GM19025 (cell line): ENCODE data around the gene CHSY3.

Experiments
- ATAC-seq: cut with Tn5 transposase; IDR thresholded peaks from one replicate; pipeline ENCODE4 v1.9.1; 2021; ENCODE audit warnings: mild to moderate bottlenecking, low read depth, moderate library complexity; ENCODE audit not compliant: unreplicated experiment

CHSY3 gene

DNA sequence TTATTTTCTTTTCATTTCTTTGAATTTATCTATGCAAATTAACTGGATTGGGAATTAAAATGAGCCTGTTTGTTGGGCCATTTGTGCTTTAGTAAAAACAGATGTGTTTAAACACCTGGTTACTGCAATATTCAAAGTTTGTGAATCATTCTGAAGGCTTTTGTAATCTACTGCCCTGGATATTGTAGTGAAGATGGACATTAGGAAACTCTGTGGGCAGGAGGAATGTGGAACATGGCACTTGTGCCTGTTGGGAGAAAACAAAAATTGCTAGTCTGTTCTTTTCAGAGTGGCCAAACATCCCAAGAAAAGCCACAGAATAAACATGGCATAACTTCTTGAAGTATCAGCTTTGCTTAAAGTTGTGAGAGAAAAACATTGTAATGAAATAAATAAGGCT is 40.8 kb downstream of the CHSY3 start:
- ATAC-seq, result no peak

DNA sequence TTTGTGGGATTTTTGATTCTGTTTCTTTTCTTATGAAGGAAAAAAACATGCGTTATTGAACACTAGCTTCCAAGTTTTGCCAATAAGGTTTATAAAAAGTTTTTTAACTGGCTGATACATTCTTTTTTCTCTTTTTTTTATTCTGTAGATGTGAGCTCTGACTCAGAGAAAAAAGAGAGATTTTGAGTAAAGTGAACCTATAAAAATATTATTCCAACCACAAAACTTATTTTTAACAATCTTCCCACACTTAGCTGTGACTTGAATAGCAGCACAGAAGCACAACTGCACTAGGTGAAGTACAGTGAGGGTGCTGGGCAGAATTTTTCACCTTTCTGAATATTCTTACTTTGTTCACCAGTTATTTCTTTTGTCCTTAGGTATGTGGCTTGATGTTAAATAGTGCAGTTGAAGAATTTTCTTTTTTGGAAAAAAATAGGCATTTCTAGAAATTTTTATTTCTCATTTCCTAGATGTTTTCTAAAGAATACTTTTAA is 41.6 kb downstream of the CHSY3 start:
- no peak for ATAC-seq

DNA sequence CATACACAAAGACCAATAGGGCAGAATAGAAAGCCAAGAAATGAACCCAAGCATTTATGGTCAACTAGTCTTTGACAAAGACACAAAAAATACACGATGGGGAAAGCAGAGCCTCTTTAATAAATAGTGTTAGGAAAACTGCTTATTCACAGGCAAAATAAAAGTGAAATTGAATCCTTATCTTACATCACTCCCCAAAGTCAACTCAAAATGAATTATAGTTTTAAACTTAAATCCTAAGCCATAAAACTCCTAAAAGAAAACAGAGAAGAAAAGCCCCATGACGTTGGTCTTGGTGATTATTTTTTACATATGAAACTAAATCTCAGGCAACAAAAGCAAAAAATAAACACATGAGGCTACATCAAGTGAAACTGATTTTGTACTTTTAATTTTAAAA is 46.8 kb downstream of the CHSY3 start:
- ATAC-seq, result no peak

DNA sequence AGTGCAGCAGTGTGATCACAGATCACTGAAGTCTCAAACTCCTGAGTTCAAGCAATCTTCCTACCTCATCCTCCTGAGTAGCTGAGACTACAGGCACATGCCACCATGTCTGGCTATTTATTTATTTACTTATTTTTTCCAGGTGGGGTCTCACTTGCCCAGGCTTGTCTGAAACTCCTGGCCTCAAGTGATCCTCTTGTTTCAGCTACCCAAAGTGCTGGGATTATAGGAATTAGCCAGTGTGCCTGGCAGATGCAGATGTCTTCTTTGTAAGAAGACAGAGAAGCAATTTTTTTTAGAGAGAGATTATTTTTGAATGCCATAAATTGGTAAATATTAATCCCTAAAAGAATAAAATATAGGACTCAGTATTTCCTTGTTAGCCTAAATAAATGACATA is 54.3 kb downstream of the CHSY3 start:
- no peak for ATAC-seq

DNA sequence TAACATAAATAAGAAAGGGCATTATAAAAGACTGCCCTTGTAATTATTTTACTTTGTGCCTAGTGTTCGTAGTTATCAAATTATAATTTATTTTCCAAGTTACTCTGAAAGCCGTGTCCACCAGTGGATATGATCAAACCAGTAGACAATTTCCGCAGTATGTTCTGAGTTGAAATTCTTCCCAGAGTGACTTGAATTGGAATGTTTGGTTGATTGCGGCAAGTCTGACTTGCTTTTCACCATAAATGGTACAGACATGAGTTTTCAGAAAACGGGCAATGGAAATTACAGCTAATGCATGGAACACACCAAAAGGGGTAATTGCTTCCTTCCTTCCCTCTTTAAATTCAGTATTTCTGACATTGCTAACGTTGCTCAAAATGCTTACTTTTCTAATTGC is 56.6 kb downstream of the CHSY3 start:
- ATAC-seq, result no peak

DNA sequence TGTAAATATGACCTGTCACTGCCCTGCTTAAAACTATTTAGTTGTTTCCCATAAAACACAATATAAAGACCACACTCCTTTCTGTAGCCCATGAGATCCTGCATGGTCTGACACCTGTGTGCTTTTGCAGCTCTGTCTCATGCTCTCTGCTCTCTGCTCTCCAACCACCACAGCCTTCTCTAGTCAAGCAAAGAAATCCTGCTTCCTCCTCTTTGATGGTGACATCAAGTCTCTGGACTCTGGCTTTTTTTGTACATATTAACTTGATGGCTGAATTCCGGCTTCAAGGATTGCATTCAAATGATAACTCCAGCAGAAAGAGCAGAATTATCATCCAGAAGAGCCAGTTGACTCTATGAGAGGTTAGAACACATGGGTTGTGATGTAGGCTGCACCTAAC is 58.2 kb downstream of the CHSY3 start:
- no peak for ATAC-seq

DNA sequence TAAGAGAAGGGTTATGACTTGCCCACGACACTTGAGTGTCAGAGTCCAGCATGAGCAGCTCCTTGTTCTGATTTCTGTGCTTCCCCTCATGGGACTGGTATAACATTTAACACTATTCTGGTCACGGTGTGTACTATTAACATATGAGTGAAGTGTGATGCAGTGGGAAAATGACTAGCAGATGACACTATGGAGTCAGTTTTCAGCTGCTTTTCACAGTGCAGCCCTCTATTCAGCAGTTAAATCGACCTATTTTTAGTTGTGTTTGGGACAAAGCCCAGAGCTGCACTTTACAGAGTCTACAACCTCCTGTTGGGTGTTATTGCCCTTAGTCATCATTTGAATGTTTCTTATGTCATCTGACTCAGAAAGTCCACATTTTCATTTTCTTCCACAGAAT is 59.1 kb downstream of the CHSY3 start:
- ATAC-seq, result no peak

DNA sequence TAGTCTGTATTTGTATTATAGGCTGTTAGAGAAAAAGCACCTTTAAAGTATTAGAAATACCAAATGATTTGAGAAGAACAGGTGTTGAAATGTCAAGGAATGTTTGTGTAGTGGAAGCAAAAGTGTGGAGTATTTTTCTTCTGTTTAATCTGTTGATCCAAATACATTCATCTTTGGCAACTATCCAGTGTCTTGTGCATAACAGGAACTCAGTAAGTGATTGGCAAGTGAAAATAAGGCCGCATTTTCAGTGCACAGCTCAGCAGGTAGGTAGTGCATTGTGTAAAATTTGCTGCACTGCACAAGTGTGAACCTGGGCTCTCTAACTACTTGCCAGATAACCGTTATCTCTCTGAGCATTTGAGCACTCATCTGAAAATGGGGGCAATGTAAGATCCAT is 61.8 kb downstream of the CHSY3 start:
- ATAC-seq, result no peak

DNA sequence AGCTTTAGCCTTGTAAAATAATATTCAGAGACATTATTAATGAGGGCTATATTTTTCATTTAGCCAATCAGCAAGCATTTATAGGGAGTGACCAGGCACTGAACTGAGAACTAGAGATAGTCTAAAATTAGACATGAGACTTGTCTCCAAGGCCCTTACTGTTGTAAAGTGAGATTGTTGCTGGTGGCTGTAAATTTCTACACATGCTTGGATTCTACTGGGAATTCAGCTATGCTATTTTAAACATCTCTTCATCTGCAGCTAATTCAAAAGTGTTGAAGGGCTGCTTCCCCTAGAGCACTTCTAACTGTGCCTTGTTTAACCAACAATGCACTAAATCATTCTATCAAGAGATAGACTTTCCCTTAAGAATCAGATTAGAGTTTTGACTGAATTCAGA is 67.4 kb downstream of the CHSY3 start:
- ATAC-seq, result no peak

DNA sequence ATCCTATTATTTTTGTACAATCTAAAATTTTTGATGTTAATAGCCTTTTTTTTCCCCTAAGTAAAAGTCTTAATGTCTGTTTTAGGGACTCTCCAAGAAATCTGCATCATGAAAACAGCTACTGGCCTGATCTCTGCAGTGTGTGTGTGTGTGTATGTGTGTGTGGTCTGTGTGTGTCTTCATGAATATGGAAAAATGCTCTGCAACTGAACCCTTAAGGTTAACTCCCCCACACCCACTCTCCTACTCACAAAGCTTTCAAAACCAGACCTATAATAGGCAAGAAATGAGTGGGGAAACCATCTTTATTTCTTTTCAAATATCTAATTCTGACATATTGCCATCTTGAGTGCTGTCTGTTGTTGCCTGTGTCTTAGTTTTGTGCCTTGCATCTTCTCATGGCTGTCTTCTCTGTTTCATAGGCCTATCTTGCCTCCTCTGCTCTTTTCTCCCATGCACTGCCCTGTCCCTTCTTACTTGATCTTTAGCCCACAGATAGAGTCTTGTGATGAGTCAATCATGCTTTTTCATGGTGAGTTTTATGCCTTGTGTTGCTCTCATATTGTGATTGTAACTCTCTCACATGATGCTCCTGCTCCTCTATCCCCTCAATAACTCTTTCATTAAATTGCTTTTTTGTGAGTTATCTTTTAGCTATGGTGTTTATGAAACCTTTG is 68.3 kb downstream of the CHSY3 start:
- no peak for ATAC-seq

DNA sequence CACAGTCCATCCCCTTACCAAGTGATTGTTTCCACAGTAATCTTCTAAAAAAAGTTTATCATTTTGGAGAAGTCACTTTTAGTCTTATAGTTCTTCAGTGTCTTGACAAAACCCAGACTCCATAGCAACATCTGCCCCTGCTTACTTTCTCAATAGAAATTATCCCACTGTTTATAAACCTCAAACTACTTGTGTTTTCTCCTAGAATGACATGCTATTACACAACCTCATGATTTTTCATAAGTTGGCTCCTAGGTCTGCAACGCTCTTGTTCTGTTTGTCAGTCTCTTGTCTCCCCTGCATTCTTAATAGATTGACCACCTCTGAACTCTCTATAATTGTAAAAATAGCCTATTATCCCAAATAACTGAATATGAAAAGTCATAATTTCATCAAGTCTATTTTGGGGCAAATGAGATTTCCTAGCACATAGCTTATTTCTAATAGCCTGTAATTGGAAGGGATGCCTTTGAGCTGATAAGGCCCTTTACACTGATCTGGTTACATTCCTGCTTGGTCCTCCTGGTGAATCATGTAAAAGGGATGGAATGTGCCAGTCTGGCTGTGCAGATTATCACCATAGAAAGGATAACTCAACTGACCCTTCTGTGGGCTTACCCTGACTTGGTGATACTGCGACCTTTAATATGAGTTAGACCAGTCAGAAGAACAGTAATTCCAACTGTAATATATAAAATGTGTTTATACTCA is 69.6 kb downstream of the CHSY3 start:
- no peak for ATAC-seq

DNA sequence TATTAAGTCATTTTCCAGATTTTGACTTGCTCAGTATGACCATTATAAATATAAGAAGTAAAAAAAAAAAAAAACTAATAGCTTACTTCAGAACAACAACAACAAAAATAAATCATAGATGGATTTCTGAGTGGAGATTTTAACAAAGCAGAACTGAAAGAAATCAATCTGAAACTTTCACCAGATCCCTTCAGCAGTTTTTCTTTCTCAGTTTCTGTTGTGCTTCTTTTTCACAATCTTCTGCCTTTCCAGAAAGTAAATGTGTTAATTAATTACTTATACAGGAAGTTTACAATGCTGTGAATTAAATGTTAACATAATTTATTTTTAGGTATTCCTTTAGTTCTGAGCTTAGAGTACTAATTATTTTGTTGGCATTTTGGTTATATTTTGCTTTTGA is 73.5 kb downstream of the CHSY3 start:
- no peak for ATAC-seq

DNA sequence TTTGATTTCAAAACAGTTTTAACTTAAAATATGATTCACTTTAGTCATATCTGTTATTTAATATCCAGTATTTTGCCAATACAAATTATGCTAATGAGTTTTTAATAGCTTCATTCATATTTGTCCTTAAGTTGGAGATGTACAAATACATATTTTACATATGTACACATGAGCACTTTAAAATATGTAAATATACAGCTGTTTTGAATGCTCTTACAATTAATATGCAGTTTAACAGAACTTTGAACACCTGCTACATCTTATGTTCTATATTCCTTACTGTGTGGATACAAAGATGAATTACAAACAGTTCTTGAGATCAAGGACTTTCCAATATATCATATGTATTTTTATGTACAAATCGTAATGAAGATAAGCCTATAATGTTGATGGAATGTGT is 74.0 kb downstream of the CHSY3 start:
- no peak for ATAC-seq

DNA sequence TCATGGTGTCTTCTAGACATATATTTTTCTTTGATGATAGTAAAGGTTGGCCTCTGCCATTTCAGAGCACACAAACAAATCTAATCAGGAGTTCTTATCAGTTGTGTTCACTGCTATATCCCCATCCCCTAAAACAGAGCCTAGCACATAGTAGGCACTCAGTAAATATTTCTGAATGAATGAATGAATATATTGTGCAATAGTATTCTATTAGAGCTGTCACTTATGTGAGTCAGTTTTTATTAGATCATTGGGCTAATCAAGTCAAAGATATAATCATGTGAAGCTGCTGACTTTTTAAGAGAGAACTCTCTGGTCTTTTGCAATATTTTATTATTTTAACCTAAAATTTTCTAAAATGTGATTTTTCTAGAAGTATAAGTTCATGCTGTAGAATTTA is 84.2 kb downstream of the CHSY3 start:
- no peak for ATAC-seq

DNA sequence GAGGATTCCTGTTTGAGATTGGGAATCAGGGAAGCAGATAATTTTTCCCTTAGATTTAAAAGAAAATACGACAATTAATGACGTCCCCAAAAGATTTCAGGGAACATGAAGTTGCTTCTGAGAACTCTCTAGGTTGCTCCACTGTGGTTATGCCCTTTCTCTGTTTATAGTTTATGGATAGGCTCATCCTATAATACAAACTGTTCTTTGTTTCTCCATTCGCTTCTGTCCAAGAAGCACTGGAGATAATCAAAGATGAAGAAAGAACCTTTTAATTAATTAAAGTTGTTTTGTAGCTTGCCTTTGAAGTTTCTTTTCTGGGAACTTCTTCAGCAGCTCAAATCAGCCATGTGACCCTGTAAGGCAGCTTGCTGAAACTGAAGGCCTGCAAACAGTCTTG is 87.5 kb downstream of the CHSY3 start:
- ATAC-seq, result no peak

DNA sequence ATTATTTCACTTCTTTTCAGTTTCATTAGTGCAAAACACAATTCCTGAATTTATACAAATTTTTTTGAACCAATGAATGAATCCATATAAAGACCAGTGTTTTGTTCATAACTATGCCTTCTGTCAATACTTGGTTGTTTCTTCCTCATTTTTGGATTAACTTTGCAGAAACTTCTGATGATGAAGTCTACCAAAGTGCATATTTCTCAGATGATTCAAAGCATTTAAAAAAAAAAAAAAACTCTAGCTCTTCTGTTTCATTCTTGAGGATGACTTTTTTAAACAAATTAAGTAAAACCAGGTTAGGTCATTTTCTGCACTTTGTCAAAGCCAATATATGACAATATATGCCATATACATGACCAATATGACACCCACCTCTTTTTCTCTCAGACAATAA is 92.6 kb downstream of the CHSY3 start:
- no peak for ATAC-seq

DNA sequence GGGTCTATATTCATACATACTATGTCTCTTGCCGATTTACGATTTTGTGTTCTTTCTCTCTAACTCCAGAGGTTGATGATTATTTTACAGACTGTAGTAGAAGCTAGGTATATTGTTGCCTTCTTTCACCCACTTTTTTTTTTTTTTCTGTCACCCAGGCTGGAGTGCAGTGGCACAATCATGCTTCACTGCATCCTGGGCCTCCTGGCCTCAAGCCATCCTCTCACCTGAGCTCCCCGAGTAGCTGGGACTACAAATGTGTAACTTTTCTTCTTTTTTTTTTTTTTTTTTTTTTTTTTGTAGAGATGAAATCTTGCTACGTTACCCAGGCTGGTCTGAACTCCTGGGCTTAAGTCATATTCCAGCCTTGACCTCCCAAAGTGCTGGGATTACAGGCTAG is 96.2 kb downstream of the CHSY3 start:
- no peak for ATAC-seq

DNA sequence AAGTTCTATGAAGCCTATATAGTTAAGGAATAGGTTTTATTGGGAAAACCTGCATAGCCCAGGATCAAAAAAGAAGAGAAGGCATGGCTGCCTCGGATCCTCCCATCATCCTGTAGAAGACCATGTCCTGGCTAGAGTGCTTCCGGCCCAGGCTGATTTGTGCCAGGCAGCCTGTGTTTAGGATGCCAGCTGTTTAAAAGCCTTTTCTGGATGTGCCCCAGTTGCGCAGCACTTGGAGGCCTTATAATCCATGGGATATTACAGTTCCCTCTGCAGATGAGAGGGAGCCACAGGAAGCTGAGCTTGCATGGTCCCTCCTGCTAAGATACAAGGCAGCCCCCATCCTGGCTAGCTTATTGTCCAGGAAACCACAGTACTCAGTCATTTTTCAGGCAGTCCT is 97.9 kb downstream of the CHSY3 start:
- no peak for ATAC-seq

DNA sequence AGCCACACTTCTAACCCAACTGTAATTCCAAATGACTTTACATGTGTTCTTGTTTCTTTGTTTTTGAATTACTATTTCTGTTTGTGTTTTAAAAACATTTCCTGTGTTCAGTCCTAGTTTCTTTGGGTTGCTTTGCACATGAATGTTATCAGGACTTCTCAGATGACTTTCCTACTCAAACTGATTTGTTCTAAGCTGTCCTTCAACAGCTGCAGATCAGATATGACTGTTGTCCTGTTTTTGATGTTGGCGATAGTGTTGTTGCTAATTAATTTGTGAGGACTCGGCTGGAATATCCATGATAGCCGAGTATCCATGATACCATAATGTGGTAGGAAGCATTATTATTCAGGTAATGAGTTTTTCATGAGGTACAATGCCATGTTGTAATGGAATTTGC is 98.6 kb downstream of the CHSY3 start:
- ATAC-seq, result no peak

DNA sequence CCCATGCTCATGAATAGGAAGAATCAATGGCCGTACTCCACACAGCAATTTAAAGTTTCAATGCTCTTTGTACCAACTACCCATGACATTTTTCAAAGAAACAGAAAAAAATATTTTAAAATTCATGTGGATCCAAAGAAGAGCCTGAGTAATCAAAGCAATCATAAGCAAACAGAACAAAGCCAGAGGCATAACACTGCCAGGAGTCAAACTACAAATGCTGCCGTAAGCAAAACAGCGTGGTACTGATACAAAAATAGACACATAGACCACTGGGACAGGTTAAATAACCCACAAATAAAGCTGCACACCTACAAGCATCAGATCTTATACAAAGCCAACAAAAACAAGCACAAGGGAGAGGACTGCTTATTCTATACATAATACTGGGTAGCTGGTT is 107.7 kb downstream of the CHSY3 start:
- ATAC-seq, result no peak

DNA sequence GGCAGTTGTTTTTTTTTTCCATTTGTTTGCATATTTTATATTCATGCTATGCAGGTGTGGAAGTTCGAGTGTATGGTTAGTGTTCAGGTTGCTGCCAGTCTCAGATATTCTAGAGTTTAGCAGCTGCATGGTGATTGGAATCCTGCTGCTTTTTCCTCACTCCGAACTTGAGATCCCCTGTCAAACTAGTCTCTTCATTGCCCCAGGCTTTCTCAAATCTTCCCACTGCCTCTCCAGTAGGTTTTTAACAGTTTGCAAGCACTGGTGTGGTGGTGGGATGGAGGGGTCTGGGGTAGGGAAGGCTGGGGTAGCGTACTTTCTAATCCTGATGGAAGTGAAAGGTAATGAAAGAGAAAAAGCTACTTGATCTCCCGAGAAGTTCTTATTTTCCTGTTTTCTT is 112.9 kb downstream of the CHSY3 start:
- ATAC-seq, result no peak

DNA sequence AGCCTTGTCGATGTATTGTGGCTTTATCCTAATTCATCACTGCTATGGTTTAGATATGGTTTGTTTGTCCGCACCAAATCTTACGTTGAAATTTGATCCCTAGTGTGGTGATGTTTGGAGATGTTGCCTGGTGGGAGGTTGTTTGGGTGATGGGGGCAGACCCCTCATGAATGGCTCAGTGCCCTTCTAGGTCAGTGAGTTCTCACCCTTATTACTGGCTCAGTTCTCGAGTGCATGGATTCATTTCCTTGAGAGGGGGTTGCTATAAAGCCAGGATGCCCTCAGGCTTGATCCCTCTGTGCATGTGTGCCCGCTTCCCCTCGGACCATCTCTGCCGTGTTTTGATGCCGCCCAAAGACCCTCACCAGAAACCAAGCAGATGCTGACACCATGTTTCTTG is 114.4 kb downstream of the CHSY3 start:
- ATAC-seq, result no peak
